HG03469 (cell line): ENCODE results near the gene PACS2.
"Not testable (repeated sequence)": the region's sequence is repeated elsewhere in the genome, so short reads cannot be mapped to it uniquely, and the experiment has no call there.

Source experiments
- ATAC-seq: cut with Tn5 transposase; IDR thresholded peaks from one replicate; pipeline ENCODE4 v1.9.1; 2021; ENCODE audit warnings: mild to moderate bottlenecking, moderate library complexity, moderate number of reproducible peaks; ENCODE audit not compliant: unreplicated experiment

PACS2 gene

DNA sequence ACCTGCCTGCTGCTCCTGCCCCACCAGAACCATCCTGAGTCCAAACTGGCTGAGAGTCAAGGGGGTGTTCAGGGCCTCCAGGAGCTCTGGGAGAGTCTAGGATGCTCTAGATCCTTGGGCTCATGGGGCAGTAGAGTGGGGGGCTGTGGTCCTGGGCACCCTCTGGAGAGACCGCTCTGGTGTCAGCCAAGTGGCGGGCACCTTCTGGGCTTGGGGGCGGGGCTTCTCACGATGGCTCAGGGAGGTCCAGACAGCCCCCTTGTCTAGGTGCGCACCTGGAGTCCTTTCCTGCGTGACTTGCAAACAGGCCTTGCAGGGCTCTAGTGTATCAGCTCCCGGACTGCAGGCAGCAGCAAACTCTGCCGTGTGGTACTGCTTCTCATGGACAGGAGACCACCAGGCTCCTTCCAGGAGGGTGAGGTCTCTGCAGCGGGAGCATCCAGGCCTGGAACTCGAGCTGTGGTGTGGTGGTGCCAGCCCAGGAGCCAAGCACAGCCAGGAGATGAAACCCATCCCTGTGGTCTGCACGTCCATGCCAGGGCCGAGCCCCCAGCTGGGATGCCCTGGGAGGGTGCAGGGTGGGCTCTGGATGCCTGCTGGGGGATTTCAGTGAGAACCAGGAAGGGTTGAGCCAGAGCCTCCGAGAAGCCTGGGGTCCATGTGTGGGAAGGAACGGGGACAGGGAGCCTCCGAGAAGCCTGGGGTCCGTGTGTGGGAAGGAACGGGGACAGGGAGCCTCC lies 15.0 kb downstream of the PACS2 start:
- ATAC-seq = no peak

DNA sequence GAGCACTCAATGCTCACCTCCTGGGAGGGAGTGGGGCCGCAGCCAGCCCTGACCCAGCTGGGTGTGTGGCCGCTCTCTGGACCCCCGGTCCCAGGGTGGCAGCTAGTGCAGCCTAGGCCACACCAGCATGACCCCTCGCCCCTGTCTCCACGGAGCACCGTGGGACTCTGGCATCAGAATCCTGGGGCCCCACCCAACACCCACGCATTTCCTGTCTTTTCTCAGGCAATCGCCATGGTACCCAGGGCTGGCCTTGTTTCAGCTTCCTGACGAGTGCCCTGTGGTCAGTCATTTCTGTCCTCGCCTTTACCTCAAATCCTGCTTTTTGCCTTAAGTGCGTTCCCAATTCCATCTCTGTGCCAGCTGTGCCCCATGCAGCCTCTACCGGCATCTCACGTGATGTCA lies 15.9 kb downstream of the PACS2 start:
- ATAC-seq = no peak

DNA sequence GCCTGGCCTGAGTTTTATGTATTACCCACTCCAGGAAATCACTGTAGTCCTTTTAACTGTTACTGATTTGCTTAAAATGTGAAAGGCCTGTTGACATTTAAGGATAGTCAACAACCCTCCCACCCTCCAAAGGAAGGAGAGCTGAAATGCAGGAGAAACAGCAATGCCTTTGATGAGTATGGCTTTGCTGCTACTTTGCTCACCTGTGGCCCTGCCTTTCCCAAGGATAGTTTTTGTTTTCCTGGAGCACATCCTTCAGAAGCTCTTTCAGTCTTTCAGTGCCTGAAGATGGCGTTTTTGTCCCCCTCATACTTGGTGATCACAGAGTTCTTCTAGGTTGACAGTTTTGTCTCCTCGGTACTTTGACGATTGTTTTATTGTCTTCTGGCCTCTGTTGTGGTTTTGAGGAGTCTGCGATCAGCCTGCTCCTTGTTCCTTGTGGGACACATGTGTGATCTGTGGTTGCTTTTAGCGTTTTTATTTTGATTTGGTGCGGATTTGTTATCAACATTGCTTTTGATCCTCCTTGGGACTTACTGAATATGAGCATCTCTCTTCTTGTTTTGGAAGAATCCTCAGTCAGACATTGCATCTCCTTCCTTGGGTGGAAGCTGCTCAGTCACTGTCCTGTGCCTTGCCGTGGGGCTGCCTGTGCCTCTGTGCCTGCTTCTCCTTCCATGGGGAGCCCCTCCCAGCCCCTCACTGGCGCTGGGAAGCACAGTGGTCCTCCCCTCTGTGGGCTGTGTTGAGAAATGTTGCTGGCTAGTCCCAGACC lies 17.2 kb downstream of the PACS2 start:
- no peak for ATAC-seq

DNA sequence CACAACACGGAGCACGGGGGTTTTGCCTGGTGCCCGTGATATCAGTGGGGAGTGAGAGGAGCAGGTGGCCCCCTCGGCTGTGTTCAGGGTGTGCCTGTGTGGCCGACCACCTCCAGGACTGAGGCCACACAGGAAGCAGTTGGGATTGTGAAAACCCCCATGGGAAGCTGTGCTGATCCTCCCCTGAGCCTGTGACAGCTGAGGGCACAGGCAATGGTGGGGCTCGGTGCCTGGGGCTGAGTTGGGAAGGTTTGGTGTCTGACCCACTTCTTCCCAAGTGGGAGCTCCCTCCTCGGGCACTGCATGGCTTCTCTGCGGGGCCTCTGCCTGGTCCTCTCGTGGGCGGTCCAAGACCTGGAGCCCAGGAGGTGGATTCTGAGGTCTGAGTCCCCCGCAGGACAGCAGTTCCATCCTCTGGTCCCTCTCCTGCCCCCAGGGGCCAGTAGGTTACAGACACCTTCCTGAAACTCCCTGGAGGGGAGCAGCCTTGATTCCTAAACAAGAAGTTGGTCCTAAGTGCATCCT lies 17.9 kb downstream of the PACS2 start:
- no peak for ATAC-seq

DNA sequence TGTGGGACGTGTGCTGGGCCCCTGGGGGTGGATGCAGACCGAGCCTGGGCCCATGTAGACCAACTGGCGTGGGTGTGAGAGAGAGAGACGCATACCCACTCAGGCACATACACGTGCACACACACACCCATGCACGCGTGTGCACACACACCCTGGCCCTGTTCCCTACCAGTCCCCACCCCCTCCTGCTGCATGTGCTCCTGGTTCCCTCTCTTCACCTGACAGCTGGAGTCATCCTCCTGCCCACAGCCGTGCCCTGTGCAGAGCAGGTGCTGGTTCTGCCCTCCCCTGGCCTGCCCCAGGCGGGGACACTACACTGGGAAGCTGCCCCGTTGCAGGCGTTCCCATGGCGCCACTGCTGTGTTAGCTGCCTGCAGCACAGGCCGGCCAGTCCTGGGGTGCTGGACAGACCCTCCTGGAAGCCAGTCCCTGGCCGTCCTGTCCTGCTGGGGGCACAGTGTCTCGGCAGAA lies 18.5 kb downstream of the PACS2 start:
- ATAC-seq = no peak

DNA sequence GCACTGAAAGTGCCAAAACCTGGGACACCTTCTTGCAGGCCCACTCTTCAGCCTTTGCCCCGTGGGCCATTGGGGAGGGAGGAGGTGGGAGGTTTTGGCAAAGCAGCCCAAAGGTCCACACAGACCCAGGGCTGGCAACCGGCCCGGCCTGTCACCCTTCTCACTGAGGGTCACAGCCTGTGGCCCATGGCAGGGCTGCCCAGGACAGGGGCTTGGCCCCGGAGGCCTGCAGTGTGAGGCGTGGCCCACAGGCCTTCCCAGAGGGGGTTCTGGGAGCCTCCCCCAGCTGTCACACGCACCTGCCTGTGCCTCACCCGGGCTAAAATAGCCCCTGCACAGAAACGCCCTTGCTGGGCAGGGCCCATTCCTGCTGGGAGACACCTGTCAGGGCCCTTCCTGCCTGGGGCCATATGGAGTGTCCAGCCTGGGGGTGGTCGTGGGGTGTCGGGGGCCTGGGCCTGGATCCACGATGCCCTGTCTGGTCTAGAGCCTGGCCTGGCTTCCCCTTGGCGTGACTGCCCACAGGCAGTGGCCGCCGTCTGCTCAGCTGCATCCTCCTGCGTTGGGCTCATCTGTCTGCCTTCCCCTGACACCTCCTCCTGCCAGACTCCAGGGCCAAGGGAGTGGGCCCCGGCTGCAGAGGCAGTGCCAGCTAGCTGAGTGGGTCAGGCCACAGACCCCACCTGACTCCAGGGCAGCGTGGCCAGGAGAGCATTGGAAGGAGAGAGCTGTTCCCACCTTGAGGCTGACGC lies 19.2 kb downstream of the PACS2 start:
- no peak for ATAC-seq

DNA sequence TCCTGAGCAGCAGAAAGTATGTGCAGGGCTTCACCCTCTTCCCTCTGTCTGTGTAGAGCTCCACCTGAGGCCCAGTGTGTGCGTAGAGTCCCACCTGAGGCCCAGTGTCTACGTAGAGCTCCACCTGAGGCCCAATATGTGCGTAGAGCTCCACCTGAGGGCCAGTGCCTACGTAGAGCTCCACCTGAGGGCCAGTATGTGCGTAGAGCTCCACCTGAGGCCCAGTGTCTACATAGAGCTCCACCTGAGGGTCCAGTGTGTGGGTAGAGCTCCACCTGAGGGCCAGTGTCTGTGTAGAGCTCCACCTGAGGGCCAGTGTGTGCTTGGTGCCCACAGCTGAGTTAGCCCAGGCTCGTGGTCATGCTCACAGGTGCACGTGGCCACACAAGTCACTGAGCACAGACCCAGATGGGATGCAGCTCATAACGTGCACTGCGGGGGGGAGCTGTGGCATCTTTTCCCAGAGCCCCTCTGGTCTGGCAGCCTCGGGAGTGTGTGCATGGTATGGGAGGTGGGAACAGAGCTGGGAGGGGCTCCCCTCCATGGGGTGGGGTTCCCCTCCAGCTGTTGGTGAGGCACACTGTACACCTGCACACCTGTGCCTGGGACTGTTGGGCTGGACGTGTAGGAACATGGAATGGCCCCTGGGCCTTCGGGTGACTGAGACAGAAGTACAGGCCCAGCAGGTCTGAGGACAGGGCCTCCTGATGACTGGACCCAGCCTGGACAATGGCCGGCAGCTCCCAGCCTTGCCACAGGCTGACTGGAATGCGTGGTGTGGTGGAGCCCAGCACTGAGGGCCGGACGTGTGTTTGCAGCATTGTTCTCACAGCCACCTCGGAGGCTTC lies 20.1 kb downstream of the PACS2 start:
- no peak for ATAC-seq

DNA sequence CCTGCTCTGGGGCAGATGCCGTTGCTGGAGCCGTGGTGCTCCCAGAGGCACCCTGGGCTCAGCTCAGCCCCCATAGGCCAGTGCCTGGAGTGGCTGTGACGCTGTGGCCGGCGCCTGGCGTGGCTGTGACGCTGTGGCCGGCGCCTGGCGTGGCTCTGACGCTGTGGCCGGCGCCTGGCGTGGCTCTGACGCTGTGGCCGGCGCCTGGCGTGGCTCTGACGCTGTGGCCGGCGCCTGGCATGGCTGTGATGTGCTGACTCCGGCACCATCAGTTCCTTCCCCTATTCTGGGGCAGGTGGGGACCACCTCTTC lies 20.6 kb downstream of the PACS2 start:
- ATAC-seq = not testable (repeated sequence)

DNA sequence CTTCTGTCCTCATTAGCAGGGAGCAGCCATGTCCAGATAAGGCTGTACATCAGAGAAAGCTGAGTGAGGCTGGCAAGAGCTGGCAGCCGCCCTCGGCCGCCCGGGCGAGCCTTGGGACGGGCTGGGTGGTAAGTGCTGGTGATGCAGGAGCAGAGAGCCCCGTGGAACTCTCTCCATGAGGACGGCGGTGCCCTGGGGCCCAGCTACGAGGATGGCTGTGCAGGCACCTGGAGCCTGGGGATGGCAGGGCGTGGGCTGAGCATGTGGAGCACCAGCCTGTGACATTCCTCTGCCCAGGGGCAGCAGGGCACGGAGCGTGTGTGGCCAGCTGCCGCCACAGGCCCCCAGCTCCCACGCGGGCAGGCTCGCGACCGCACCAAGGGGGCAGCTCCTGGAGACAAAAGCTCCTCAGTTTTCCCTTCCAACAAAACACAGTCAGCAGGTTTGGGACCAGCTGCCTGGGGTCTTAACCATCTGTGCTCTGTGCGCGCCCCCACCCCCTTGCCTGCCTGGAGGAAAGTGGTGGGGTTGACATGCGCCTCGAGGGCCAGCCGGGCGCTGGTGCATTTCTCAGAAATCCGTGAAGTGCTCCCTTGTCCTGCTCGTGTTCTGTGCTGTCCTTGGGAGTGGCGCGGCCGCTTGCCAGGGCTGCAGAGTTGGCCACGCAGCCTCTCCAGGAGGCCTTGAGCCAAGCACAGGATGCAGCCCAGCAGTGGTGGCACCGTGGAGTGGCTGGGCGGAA lies 21.4 kb downstream of the PACS2 start:
- no peak for ATAC-seq

DNA sequence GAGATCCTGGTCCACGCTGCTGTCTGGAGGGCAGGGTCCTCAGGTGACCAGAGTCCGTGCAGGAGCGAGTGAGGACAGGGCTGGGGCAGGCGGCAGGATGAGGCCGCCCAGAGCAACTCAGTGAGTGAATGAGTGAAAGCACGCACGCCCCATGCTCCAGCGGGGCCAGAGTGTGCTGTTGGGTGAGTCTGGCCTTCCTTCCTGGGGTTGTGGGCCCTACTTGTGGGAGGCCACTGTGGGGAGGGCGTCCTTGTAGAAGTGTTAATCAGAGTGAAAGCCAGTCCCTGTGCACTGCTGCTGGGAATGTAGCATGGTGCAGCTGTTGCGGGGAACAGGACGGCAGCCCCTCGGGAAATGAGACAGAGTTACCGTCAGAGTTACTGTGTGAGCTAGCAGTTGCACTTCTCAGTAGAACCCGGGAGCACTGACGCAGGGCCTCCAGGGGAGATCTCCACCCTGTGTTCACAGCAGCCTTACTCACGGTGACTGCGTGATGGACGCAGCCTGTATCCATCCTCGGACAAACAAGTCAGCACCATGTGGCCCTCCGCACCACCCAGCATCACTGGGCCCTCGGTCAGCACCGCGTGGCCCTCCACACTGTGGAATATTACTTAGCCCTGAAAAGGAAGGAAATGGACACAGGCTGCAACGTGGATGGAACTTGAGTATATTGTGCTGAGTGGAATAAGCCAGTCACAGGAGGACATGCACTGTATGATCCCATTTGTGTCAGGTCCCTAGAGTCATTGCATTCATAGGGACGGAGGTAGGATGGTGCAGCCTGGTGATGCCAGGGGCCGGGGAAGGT lies 22.1 kb downstream of the PACS2 start:
- ATAC-seq = no peak

DNA sequence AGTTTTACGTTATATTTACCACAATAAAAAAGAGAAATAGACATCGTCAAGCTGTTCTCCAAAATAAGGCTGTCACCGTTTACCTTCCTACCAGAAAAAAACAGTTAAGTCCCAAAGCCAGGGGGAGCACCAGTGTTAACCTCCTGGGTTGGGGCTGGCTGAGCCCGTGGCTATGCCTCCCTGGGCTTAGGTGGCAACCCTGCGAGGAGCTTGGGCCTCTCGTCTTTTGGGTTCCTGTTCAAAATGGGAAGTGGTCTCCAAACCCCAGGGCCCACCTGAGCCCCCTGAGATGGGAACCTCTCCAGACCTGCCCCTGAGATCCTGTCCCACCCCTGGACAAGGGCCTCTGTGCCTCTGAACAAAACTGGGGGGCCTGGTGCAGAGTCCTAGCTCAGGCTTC lies 22.9 kb downstream of the PACS2 start:
- ATAC-seq = no peak

DNA sequence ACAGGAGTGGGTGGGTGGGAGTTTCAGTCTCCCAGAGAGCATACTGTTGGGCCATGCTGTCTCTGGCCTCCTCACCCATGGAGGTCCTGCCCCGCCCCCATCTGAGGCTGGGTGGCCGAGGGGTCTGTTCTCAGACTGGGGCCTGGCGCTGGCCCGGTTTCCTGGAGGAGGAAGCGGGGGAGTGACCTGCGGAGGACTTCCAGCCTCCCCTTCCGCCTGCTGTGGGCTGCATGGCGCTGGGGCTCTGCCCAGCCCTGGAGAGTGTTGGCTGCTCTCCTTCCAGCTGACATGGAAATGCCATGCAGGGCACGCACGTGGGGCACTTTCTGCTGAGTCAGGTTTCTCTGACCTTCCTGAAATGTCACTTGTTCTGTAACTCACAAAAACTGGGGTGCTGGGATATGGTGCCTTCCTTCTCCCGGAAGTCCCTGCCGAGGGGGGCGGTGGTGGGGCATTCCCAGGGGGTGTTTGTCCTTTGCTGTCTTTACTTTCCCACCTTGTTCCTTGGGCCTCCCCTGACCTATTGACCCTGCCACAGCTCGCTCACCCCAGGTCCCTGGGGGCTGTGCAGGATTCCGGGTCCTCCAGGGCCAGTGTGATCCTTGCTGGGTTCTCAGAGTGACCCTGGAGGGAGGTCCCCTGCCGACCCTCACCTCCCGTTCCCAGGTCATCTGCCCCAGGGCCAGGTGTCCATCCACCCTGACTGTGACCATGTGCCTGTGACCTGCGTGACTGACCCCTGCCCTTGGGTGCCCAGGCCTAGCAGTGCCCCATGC lies 23.6 kb downstream of the PACS2 start:
- ATAC-seq = no peak

DNA sequence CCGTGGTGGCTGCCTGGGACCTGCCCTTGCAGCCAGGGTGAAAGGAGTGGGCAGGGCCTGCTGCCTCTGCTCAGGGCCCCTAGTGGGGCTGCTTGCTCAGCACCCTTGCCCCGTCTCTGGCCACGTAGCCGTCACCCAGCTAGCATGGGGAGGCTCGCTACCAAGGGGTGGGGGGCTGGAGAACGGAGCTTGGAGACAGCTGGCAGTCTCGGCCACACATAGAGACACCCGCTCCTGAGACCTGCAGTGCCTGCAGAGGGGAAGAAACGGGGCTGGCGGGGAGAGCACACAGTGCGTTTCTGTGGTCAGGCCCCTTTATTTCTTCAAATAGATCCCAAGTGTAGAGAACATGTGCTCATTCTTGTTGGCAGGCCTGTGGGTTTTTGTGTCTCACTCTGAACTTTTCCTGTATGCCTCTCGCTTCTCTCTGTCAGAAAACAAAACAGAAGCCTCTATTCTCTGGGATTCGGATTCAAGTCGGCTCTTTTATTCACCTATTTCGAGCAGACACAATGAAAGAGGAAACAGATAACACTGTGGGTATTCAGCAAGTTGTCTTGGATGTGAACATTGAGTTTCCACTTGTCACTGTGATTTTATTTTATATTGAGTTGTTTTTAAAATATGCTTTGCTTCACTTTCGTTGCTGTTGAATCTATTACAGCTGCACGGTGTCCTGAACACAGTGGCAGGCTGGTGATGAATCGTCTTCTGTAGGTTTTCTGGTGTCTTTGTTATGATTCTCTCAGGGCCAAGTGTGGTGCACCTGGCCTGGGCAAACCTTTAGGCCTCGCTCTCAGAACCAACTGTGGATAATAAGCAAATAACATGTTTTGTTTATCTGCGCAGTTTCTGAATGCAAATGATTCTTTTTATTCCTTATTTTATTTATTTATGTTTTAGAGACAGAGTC lies 26.5 kb downstream of the PACS2 start:
- no peak for ATAC-seq

DNA sequence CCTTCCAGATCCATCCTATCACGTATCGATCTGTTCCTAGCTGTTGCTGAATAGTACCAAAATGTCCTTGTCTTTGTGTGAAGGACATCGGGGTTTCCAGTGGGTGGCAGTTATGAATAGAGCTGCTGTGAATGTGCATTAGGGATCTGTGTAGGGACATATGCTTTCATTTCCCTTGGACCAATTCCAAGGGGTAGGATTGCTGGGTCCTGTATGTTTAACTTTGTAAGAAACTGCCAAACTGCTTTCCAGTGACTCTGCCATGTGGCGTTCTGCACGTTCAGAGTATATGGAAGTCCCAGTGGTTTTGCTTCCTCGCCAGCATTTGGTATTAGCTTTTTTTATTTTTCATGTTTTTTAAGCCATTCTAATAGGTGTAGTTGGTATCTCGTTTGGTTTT lies 28.6 kb downstream of the PACS2 start:
- ATAC-seq = no peak

DNA sequence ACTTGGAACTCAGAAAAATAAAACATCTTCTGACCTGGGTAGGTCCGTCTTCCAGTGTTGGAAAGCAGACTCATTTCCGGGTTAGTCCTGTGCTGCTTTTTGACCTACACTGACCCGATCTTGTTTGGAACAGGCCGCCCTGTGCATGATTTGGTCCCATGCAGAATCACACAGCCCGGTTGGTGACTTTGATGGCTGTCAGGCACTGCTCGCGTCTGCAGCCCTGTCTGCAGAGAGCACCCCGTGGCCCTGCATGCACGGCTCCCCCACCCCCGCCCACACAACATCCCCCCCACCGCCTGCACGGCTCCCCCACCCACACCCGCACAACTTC lies 31.6 kb downstream of the PACS2 start:
- no peak for ATAC-seq

DNA sequence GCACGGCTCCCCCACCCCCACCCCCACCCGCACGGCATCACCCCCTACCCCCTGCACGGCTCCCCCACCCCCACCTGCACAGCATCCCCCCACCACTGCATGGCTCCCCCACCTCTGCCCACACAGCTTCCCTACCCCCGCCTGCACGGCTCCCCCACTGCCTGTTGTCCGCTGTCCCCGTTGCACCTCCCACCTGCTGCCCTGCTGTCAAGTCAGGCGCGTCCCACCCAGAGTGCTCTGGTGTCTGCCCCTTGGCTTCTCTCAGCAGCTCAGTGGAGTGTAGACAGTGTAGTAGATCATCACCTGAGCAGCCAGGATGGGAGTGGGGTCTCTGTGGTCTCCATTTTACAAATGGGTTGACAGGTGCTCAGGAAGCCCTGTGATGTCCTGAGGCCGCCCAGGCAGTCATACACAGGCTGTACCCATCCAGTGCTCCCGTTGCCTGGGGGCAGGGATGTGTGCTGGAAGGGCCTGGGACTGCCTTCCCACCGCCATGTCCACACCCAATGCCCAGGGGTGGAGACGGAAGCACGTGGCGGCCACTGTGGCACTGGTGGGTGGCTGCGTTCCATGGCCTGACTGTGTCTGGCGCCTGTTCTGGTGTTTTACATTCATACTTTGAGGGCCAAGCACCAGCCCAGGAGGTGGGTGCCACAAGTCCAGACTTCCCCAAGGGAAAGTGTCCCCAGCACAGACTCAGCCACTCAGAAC lies 32.5 kb downstream of the PACS2 start:
- no peak for ATAC-seq

DNA sequence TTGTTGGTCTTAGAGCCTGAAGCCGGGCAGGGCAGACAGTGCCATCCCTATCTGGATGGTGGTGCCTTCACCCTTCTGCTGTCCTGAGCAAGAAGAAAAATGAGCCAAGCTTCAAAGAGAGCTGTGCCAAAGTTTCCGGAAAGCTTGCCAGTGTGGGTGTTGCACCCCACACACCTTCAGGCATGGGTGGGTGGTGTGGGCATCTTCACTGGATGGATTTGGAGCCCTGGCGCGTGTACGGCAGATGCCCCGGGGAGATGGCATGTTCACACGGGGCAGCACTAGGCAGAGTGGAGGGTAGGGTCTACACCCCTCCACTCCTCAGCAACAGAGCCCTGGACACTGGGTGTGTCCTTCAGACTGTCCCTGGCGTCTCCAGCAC lies 33.0 kb downstream of the PACS2 start:
- ATAC-seq = no peak
